Smooth muscle cell (in vitro differentiated cells): ENCODE measurements around the gene NXPE3. TPM values are rescaled to one million over a fixed set of nuclear protein-coding genes. Genes with fewer than 3 reads are reported as not detected.
"Not testable (repeated sequence)": the region's sequence is repeated elsewhere in the genome, so short reads cannot be mapped to it uniquely, and the experiment has no call there.

Experiments
- DNase-seq: peaks from one replicate; lab custom pipeline; 2025; ENCODE audit not compliant: unreplicated experiment; lab: John Stamatoyannopoulos, UW
- H2AFZ ChIP-seq: fragments of 200-600 bp; sonication (generic); 2 replicates; pipeline ENCODE4 v1.6.0; 2016; ENCODE audit warnings: antibody characterized with exemption, low read depth, mild to moderate bottlenecking
- H3F3A ChIP-seq: fragments of 200-600 bp; sonication (generic); 2 replicates; pipeline ENCODE4 v1.6.0; 2017; ENCODE audit warnings: antibody characterized with exemption, low read depth
- H3K27ac ChIP-seq: fragments of 200-600 bp; sonication (generic); 2 replicates; pipeline ENCODE4 v1.5.1; 2016; ENCODE audit warnings: low read depth, mild to moderate bottlenecking
- H3K27me3 ChIP-seq: fragments of 200-600 bp; sonication (generic); 2 replicates; pipeline ENCODE4 v1.6.1; 2016; ENCODE audit warnings: low read depth, mild to moderate bottlenecking
- H3K36me3 ChIP-seq: fragments of 200-600 bp; sonication (generic); 2 replicates; pipeline ENCODE4 v1.5.1; 2016; ENCODE audit warnings: low read depth
- H3K4me1 ChIP-seq: fragments of 200-600 bp; sonication (generic); 2 replicates; pipeline ENCODE4 v1.5.1; 2016; ENCODE audit warnings: low read depth
- H3K4me2 ChIP-seq: fragments of 200-600 bp; sonication (generic); 2 replicates; pipeline ENCODE4 v1.6.0; 2016; ENCODE audit warnings: mild to moderate bottlenecking
- H3K4me3 ChIP-seq: fragments of 200-600 bp; sonication (generic); 2 replicates; pipeline ENCODE4 v1.5.1; 2016; ENCODE audit warnings: mild to moderate bottlenecking
- H3K79me2 ChIP-seq: fragments of 200-600 bp; sonication (generic); 2 replicates; pipeline ENCODE4 v1.6.0; 2016; ENCODE audit warnings: low read depth, mild to moderate bottlenecking
- H3K9ac ChIP-seq: fragments of 200-600 bp; sonication (generic); 2 replicates; pipeline ENCODE4 v1.6.0; 2016; ENCODE audit warnings: low read depth
- H3K9me3 ChIP-seq: fragments of 200-600 bp; sonication (generic); replicated peaks from 2 replicates; pipeline ENCODE4 v1.5.1; 2016; ENCODE audit warnings: low read depth
- H4K20me1 ChIP-seq: fragments of 200-600 bp; sonication (generic); 2 replicates; pipeline ENCODE4 v1.6.0; 2016; ENCODE audit warnings: low read depth
- CTCF ChIP-seq: fragments of 200-600 bp; sonication (generic); IDR thresholded peaks from 2 replicates; pipeline ENCODE4 v1.5.1; 2017; ENCODE audit warnings: borderline replicate concordance, mild to moderate bottlenecking, antibody characterized with exemption; ENCODE audit not compliant: insufficient read depth, poor library complexity, severe bottlenecking
- WGBS: methylation state at CpG from one replicate; pipeline ENCODE4 v1.1.7; 2016; ENCODE audit warnings: low lambda C conversion rate; 5-methylcytosine and 5-hydroxymethylcytosine counted together
- polyA plus RNA-seq: library from polyadenylated mRNA; unstranded; fragments of >200 nt; fragmentation: Nextera tagmentation; extraction: Ambion mirVana; gene quantifications from 2 replicates; pipeline ENCODE4 v1.2.1, GENCODE V29; 2016
- total RNA-seq: library from RNA; depleted of rRNA; stranded (reverse); fragments of >200 nt; gene quantifications from 2 replicates; pipeline ENCODE4 v1.2.3, GENCODE V29; 2014

The NXPE3 gene
- total and polyA plus RNA-seq, 2 experiments from 2014 or later, result 7.0 to 8.6 TPM

- H4K20me1 ChIP-seq, result no peaks in the 10 kb centered on the region
- no peak overlapping the region for H3K9ac ChIP-seq
- no peak overlapping the region for H3K27ac ChIP-seq
- no peak for DNase-seq
- no peak overlapping the region for H2AFZ ChIP-seq
- H3K9me3 ChIP-seq, result peaks cover 2% of the 10 kb centered on the region
- no peak for TF ChIP-seq CTCF
- H3K36me3 ChIP-seq, result peaks cover 36% of the 10 kb centered on the region
- H3F3A ChIP-seq, result no peaks in the 10 kb centered on the region
- no peaks in the 10 kb centered on the region for H3K27me3 ChIP-seq
- H3K4me2 ChIP-seq, result no peak overlapping the region
- WGBS, result 94% methylated on average over 10 of the region's 10 CpGs
- no peaks in the 10 kb centered on the region for H3K4me1 ChIP-seq
- H3K79me2 ChIP-seq, result no peaks in the 10 kb centered on the region
- H3K4me3 ChIP-seq, result no peak overlapping the region
Measured at GRCh38 chr3:101735833-101736232, 43.2 kb upstream of the NXPE3 start.

GRCh38 chr3:101741914-101742313 is 37.1 kb upstream of the NXPE3 start:
- H3K27me3 ChIP-seq, H3K4me2 ChIP-seq, H4K20me1 ChIP-seq, H3K4me1 ChIP-seq, DNase-seq, H3F3A ChIP-seq, H3K79me2 ChIP-seq, H3K9ac ChIP-seq, H3K27ac ChIP-seq, H3K9me3 ChIP-seq, H3K36me3 ChIP-seq, H3K4me3 ChIP-seq, H2AFZ ChIP-seq: not testable (repeated sequence)
- WGBS, result 93% methylated on average over 3 of the region's 3 CpGs

- no peak for TF ChIP-seq CTCF
- no peaks in the 10 kb centered on the region for H3K79me2 ChIP-seq
- 96% methylated on average over 1 of the region's 1 CpG for WGBS
- DNase-seq, result no peak
- H4K20me1 ChIP-seq, result no peaks in the 10 kb centered on the region
- no peak overlapping the region for H2AFZ ChIP-seq
- no peak overlapping the region for H3K9ac ChIP-seq
- no peaks in the 10 kb centered on the region for H3K9me3 ChIP-seq
- no peaks in the 10 kb centered on the region for H3K36me3 ChIP-seq
- no peaks in the 10 kb centered on the region for H3K4me1 ChIP-seq
- no peak overlapping the region for H3K4me3 ChIP-seq
- H3K27me3 ChIP-seq, result no peaks in the 10 kb centered on the region
- no peaks in the 10 kb centered on the region for H3F3A ChIP-seq
- no peak overlapping the region for H3K4me2 ChIP-seq
- no peak overlapping the region for H3K27ac ChIP-seq
Measured at GRCh38 chr3:101744811-101745210, 34.2 kb upstream of the NXPE3 start.

DNA sequence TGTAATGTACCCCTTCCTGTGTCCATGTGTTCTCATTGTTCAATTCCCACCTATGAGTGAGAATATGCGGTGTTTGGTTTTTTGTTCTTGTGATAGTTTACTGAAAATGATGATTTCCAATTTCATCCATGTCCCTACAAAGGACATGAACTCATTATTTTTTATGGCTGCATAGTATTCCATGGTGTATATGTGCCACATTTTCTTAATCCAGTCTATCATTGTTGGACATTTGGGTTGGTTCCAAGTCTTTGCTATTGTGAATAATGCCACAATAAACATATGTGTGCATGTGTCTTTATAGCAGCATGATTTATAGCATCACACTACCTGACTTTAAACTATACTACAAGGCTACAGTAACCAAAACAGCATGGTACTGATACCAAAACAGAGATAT is 33.1 kb upstream of the NXPE3 start:
- H2AFZ ChIP-seq, H3K27ac ChIP-seq, H3K27me3 ChIP-seq, H3K4me2 ChIP-seq, H3K9me3 ChIP-seq, H3K9ac ChIP-seq, H3K4me1 ChIP-seq, H3K79me2 ChIP-seq, H3F3A ChIP-seq, H3K36me3 ChIP-seq, H4K20me1 ChIP-seq, H3K4me3 ChIP-seq, DNase-seq: not testable (repeated sequence)
- 100% methylated on average over 1 of the region's 1 CpG for WGBS

- H3K4me3 ChIP-seq, H3K9ac ChIP-seq, H3K9me3 ChIP-seq, DNase-seq, H3K79me2 ChIP-seq, H4K20me1 ChIP-seq, H3K4me2 ChIP-seq, H3K27me3 ChIP-seq, H3F3A ChIP-seq, H2AFZ ChIP-seq, H3K4me1 ChIP-seq, H3K27ac ChIP-seq: not testable (repeated sequence)
- peaks cover 13% of the 10 kb centered on the region for H3K36me3 ChIP-seq
- WGBS, result 95% methylated on average over 22 of the region's 23 CpGs
Measured at GRCh38 chr3:101753386-101754113, 25.5 kb upstream of the NXPE3 start.
